Suprapubic skin (tissue), 4 donors: ENCODE results near the gene DUOX1.

ENCODE experiments used
- EP300 ChIP-seq: sonication (generic); formaldehyde crosslinking; IDR thresholded peaks from one replicate; pipeline ENCODE4 v1.6.1; 2017; ENCODE audit warnings: antibody characterized with exemption
- POLR2A ChIP-seq, 2 donors: fragments of 450-650 bp; IDR thresholded peaks; one replicate each; pipeline ENCODE4 v1.6.1; 2017; ENCODE audit warnings: antibody characterized with exemption in 2 of 2, mild to moderate bottlenecking in 2 of 2, moderate library complexity in 2 of 2
- POLR2AphosphoS5 ChIP-seq, 3 donors: sonication (generic); formaldehyde crosslinking; IDR thresholded peaks; one replicate each; pipeline ENCODE4 v1.6.1; 2017; ENCODE audit warnings: antibody characterized with exemption in 3 of 3
- TF ChIP-seq, protein P1 (sequence below), 2 donors: fragments of 200-600 bp in 1 of 2; fragments of 450-650 bp in 1 of 2; sonication (generic) in 1 of 2; IDR thresholded peaks; one replicate each; pipeline ENCODE4 v1.5.1; 2016 to 2019; ENCODE audit warnings: antibody characterized with exemption in 2 of 2, mild to moderate bottlenecking in 1 of 2, moderate library complexity in 1 of 2

GRCh38 chr15:45126535-45127158 is 3.1 kb upstream of the DUOX1 start:
- TF ChIP-seq EP300 (no peak), POLR2A (IDR thresholded peaks at IDR 0.05) (no peak), POLR2AphosphoS5 (IDR thresholded peaks at IDR 0.05) (no peak)
- TF ChIP-seq, protein P1, sequence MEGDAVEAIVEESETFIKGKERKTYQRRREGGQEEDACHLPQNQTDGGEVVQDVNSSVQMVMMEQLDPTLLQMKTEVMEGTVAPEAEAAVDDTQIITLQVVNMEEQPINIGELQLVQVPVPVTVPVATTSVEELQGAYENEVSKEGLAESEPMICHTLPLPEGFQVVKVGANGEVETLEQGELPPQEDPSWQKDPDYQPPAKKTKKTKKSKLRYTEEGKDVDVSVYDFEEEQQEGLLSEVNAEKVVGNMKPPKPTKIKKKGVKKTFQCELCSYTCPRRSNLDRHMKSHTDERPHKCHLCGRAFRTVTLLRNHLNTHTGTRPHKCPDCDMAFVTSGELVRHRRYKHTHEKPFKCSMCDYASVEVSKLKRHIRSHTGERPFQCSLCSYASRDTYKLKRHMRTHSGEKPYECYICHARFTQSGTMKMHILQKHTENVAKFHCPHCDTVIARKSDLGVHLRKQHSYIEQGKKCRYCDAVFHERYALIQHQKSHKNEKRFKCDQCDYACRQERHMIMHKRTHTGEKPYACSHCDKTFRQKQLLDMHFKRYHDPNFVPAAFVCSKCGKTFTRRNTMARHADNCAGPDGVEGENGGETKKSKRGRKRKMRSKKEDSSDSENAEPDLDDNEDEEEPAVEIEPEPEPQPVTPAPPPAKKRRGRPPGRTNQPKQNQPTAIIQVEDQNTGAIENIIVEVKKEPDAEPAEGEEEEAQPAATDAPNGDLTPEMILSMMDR (IDR thresholded peaks at IDR 0.05): peak; percentile 42 to 65
